Breast epithelium (tissue), 3 donors: ENCODE data around the gene ADAMTSL2.

Experiments used
- CTCF ChIP-seq, 3 donors: fragments of 450-650 bp; IDR thresholded peaks; one replicate each; pipeline ENCODE4 v1.5.1; 2016 to 2017; ENCODE audit warnings: antibody characterized with exemption in 3 of 3, mild to moderate bottlenecking in 3 of 3, moderate library complexity in 3 of 3
- POLR2AphosphoS5 ChIP-seq, 3 donors: sonication (generic); formaldehyde crosslinking; IDR thresholded peaks; one replicate each; pipeline ENCODE4 v1.6.1; 2017; ENCODE audit warnings: antibody characterized with exemption in 3 of 3

DNA sequence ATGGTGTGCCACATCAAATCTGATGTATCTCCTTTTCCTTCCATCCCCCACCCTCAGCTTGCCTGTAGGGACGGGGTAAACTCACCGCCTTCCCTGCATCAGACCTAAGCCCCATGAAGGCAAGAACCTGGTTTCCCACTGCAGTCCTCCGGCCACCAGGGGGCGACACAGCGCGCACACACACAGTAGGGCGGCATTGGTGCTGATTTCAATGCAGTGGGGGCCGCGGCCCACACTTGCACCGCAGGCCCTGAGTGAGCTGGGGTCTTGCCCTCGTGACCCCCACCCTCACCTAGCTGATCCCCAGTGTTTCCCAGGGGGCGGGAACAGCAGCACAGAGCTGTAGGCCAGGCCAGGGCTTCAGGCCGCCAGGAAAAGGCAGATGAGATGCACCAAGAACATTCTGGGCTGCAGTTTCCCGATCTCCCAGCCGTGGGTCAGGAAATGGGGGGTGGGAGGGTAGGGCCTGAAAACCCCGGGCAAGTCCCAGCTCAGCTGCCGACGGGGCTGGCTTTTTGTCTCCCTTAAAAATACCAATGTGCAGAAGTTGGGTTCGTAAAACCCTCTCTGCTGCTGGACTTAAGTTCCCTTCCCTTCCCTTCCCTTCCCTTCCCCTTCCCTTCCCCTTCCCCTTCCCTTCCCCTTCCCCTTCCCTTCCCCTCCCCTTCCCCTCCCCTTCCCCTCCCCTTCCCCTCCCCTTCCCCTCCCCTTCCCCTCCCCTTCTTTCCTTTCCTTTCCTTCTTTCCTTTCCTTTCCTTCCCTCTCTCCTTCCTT is 55.1 kb downstream of the ADAMTSL2 start:
- TF ChIP-seq CTCF (IDR thresholded peaks at IDR 0.05) (no peak), POLR2AphosphoS5 (IDR thresholded peaks at IDR 0.05) (no peak)
